ENCODE measurements around the gene RUNX1. TPM values are rescaled to one million over a fixed set of nuclear protein-coding genes. Genes with fewer than 3 reads are reported as not detected.

Gene RUNX1
- total and polyA plus RNA-seq, 4 donors = 23.3 to 100 (median 33.4) TPM

DNA sequence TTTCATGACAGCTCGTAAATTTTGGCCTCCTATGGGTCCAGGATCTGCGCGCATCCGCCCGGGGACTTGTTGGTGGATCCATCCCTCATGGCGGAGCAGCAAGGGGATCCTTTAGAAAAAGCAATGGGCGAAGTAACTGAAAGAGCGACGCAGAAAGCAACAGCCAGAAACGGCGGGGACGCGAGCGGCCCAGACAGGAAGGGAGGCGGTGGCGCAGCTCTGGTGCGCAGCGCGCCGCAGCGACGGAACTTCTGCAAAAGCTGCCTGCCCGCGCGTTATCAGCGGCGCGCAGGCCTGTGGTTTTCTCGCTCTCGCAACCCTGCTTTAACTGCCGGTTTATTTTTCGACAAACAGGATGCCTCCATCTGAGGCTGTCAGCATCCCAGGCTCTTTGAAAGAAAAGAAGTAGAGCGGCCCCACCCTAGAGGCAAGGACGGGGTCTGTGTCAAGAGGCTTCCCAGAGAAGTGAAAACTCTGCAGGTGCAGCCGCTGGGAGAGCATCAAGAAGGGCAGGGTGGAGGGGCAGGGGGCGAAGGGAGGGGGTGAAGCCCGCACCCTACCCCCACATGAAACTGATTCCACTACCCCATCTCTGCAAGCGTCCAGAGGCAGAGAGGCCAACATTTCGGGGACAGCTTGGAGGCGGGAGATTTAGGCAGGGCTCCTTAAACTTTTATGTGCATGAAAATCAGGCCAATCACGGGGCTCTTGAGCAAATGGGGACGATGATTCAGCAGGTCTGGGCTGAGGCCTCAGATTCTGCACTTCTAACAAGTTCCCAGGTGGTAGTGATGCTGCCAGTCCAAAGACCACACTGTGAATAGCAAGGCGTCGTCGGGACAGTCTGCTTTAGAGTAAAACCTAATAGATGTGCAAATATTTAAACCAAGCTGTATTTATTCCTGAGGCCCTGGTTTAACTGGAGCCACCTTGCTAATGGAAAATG is 22.2 kb downstream of the RUNX1 start:
- Histone ChIP-seq H3K27me3 (ENCODE audit: control insufficient read depth in 3 of 3, insufficient read depth in 3 of 3, low read length in 2 of 3) (no peaks in the 10 kb centered on the region), H3K36me3 (ENCODE audit: control insufficient read depth in 4 of 4, insufficient read depth in 4 of 4, low read length in 4 of 4) (no peaks in the 10 kb centered on the region), H3K27ac (ENCODE audit: low read depth in 1 of 2, low read length in 1 of 2) (peak overlapping the region in 1 of 2 donors; percentile 73), H3K9me3 (ENCODE audit: control insufficient read depth in 4 of 4, insufficient read depth in 3 of 4, low read length in 3 of 4) (no peaks in the 10 kb centered on the region), H3K4me3 (no peak overlapping the region), H3K9ac (ENCODE audit: insufficient read depth in 1 of 2, low read length in 2 of 2) (no peak overlapping the region), H3K4me1 (ENCODE audit: control insufficient read depth in 5 of 5, insufficient read depth in 5 of 5, low read length in 5 of 5) (peaks cover 0 to 9% (median 0%) of the 10 kb centered on the region in 5 donors)
- TF ChIP-seq, protein P1, sequence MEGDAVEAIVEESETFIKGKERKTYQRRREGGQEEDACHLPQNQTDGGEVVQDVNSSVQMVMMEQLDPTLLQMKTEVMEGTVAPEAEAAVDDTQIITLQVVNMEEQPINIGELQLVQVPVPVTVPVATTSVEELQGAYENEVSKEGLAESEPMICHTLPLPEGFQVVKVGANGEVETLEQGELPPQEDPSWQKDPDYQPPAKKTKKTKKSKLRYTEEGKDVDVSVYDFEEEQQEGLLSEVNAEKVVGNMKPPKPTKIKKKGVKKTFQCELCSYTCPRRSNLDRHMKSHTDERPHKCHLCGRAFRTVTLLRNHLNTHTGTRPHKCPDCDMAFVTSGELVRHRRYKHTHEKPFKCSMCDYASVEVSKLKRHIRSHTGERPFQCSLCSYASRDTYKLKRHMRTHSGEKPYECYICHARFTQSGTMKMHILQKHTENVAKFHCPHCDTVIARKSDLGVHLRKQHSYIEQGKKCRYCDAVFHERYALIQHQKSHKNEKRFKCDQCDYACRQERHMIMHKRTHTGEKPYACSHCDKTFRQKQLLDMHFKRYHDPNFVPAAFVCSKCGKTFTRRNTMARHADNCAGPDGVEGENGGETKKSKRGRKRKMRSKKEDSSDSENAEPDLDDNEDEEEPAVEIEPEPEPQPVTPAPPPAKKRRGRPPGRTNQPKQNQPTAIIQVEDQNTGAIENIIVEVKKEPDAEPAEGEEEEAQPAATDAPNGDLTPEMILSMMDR (IDR thresholded peaks at IDR 0.05; ENCODE audit: control extremely low read depth, extremely low read depth) = no peak
- 7 to 16% methylated on average over 45 of the region's 45 CpGs for WGBS, 2 donors
- DNase-seq = peak; percentile 65 to 77 (median 65)
- ATAC-seq (ENCODE audit: insufficient read depth, low FRiP score) = peak; percentile 83

DNA sequence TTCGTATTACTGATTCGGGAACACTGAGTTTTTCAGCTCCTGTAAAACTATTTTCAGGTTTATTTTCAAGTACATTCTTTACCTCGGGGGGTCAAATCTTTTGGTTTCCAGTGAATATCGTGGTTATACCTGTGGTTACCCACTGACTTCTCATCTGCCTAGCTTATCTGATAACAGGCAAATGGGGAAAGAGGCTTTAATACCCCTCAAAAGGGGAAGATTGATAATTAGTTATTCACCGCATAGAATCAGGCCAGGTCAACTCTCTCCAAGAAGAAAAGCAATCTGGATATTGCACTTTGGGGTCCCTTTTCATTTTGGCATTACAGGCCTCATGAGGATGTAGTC is 23.0 kb downstream of the RUNX1 start:
- peaks cover 0 to 9% (median 0%) of the 10 kb centered on the region in 5 donors for H3K4me1 ChIP-seq (ENCODE audit: control insufficient read depth in 5 of 5, insufficient read depth in 5 of 5, low read length in 5 of 5)
- no peak overlapping the region for H3K9ac ChIP-seq (ENCODE audit: insufficient read depth in 1 of 2, low read length in 2 of 2)
- ATAC-seq (ENCODE audit: insufficient read depth, low FRiP score) = no peak
- H3K4me3 ChIP-seq = no peak overlapping the region
- H3K27me3 ChIP-seq (ENCODE audit: control insufficient read depth in 3 of 3, insufficient read depth in 3 of 3, low read length in 2 of 3) = no peaks in the 10 kb centered on the region
- no peak for DNase-seq
- no peaks in the 10 kb centered on the region for H3K9me3 ChIP-seq (ENCODE audit: control insufficient read depth in 4 of 4, insufficient read depth in 3 of 4, low read length in 3 of 4)
- WGBS, 2 donors = 32 to 64% methylated on average over 5 of the region's 5 CpGs
- TF ChIP-seq, protein P1 (IDR thresholded peaks at IDR 0.05; ENCODE audit: control extremely low read depth, extremely low read depth) = no peak
- no peaks in the 10 kb centered on the region for H3K36me3 ChIP-seq (ENCODE audit: control insufficient read depth in 4 of 4, insufficient read depth in 4 of 4, low read length in 4 of 4)
- no peak overlapping the region for H3K27ac ChIP-seq (ENCODE audit: low read depth in 1 of 2, low read length in 1 of 2)

DNA sequence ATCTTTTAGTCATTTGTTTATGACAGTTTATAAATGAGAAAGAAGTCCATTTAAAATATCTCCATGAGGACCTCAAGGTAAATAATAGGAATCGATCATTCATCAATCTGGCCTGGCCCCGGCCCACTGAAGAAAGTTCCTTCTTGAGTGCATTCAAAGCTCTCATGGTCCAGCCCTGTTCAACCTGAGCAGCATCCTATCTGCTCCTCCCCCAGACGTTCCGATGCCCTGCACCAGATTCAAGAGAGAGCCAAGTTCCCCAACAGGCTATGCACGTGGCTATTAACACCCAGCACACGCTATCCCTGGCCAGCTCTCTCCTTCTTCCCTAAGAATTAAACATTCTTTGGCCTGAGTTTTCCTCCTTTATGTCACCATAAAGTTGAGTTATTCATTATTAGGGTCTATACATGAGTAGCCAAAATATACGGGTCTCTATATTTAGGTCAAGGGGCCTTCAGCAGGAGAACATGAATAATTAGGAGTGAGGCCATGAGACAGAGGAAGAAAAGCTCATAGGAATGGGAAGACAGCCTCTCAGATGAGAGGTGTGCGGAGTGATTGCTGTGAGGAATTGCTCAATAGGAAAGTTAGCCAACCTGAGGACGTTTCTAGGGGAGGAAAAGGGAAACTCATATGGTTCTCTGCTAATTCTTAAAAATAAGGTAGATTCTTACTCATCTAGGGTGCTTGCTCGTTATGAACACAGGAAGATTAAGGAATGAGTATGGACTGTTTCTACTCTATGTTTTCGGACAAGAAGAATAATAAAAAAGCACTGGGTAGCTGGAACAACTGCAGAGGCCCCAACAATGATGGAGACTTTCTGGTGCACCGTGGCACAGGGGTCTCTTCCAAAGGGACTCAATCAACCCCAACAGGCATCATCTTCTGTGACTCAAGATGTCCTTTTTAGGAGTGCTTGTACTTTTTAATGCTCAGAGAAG is 23.6 kb downstream of the RUNX1 start:
- H3K4me1 ChIP-seq (ENCODE audit: control insufficient read depth in 5 of 5, insufficient read depth in 5 of 5, low read length in 5 of 5) = peaks cover 0 to 9% (median 0%) of the 10 kb centered on the region in 5 donors
- DNase-seq (no peak), ATAC-seq (ENCODE audit: insufficient read depth, low FRiP score) (no peak)
- H3K27ac ChIP-seq (ENCODE audit: low read depth in 1 of 2, low read length in 1 of 2) = no peak overlapping the region
- H3K9me3 ChIP-seq (ENCODE audit: control insufficient read depth in 4 of 4, insufficient read depth in 3 of 4, low read length in 3 of 4) = no peaks in the 10 kb centered on the region
- WGBS, 2 donors = 42 to 70% methylated on average over 12 of the region's 12 CpGs
- H3K27me3 ChIP-seq (ENCODE audit: control insufficient read depth in 3 of 3, insufficient read depth in 3 of 3, low read length in 2 of 3) = no peaks in the 10 kb centered on the region
- no peaks in the 10 kb centered on the region for H3K36me3 ChIP-seq (ENCODE audit: control insufficient read depth in 4 of 4, insufficient read depth in 4 of 4, low read length in 4 of 4)
- H3K4me3 ChIP-seq = no peak overlapping the region
- no peak overlapping the region for H3K9ac ChIP-seq (ENCODE audit: insufficient read depth in 1 of 2, low read length in 2 of 2)
- TF ChIP-seq, protein P1 (IDR thresholded peaks at IDR 0.05; ENCODE audit: control extremely low read depth, extremely low read depth) = no peak

Measured in lung (tissue), 12 donors.